ENCODE measurements around the gene MMP14. TPM values are rescaled to one million over a fixed set of nuclear protein-coding genes. Genes with fewer than 3 reads are reported as not detected.
A peak's percentile ranks its signal among the peaks of the same experiment; 100 is the strongest.

The MMP14 gene
- total and polyA plus RNA-seq, 2 of the 13 experiments (the other 11 are each of a cell fraction or from before 2014, with no cell fraction given), result 5.2 to 9.8 TPM

- peak; percentile 7 for TF ChIP-seq ZFP36 (IDR thresholded peaks at IDR 0.05; ENCODE audit: borderline replicate concordance, low read depth, low read length, partially characterized antibody)
- TF ChIP-seq DMAP1 (CRISPR knock-in tag; IDR thresholded peaks at IDR 0.05), result peak; percentile 86
- no peak for TF ChIP-seq ZNF597 (CRISPR knock-in tag; IDR thresholded peaks at IDR 0.05)
- TF ChIP-seq CREB3 (CRISPR knock-in tag; IDR thresholded peaks at IDR 0.05), result peak; percentile 79; the same call in 1 of the 2 replicates
- no peak for TF ChIP-seq HMG20A (CRISPR knock-in tag; IDR thresholded peaks at IDR 0.05; ENCODE audit: borderline replicate concordance)
- peak; percentile 84 for TF ChIP-seq ZNF124 (CRISPR knock-in tag; IDR thresholded peaks at IDR 0.05)
- TF ChIP-seq ZNF432 (CRISPR knock-in tag; IDR thresholded peaks at IDR 0.05; ENCODE audit: borderline replicate concordance), result no peak
- TF ChIP-seq POGK (CRISPR knock-in tag; conservative IDR thresholded peaks at IDR 0.05), result peak; percentile 87
- no peak for TF ChIP-seq ONECUT2 (CRISPR knock-in tag; IDR thresholded peaks at IDR 0.05)
- no peak for TF ChIP-seq MBNL3 (CRISPR knock-in tag; conservative IDR thresholded peaks at IDR 0.05)
- TF ChIP-seq ZNF430 (CRISPR knock-in tag; IDR thresholded peaks at IDR 0.05), result peak; percentile 51; the same call in 1 of the 2 replicates
- TF ChIP-seq KLF6 (CRISPR knock-in tag; IDR thresholded peaks at IDR 0.05), result peak; percentile 55; the same call in 1 of the 2 replicates
- no peak for TF ChIP-seq ZNF639 (CRISPR knock-in tag; conservative IDR thresholded peaks at IDR 0.05)
- peak; percentile 98 for TF ChIP-seq PTBP1 (IDR thresholded peaks at IDR 0.05; ENCODE audit: low read depth, low read length, poor library complexity, severe bottlenecking)
- TF ChIP-seq CBX2 (IDR thresholded peaks at IDR 0.05; ENCODE audit: low read depth, low read length), result no peak
- no peak; the same call in 1 of the 2 replicates for TF ChIP-seq CBX2 (CRISPR knock-in tag; IDR thresholded peaks at IDR 0.05; ENCODE audit: low read depth)
- TF ChIP-seq ZNF879 (CRISPR knock-in tag; IDR thresholded peaks at IDR 0.05), result peak; percentile 95
- TF ChIP-seq ZBTB49 (CRISPR knock-in tag; IDR thresholded peaks at IDR 0.05; ENCODE audit: borderline replicate concordance), result peak; percentile 81; the same call in 1 of the 2 replicates
Observed at GRCh38 chr14:22852940-22853767, 16.8 kb downstream of the MMP14 start (continued).
